ENCODE data around the gene B3GAT1. TPM values are rescaled to one million over a fixed set of nuclear protein-coding genes. Genes with fewer than 3 reads are reported as not detected.

Gene B3GAT1
- total RNA-seq, 3 donors from 2014 or later, result 0.09 to 0.38 (median 0.22) TPM

- Histone ChIP-seq H3K4me3 (no peak overlapping the region), H3K4me1 (ENCODE audit: low read depth) (no peaks in the 10 kb centered on the region), H3K36me3 (ENCODE audit: low read depth) (no peaks in the 10 kb centered on the region), H3K9me3 (no peaks in the 10 kb centered on the region)
- intact Hi-C loops (cut with DNase I, micrococcal nuclease), result no loop called here
- DNase-seq (peak in 2 of 3 donors; percentile 4 to 14), ATAC-seq (no peak)
- no peak for TF ChIP-seq CTCF (IDR thresholded peaks at IDR 0.05)
Measured at GRCh38 chr11:134372536-134372935, 39.5 kb downstream of the B3GAT1 start.

GRCh38 chr11:134371436-134372185, 40.4 kb downstream of the B3GAT1 start:
- DNase-seq (peak in 2 of 3 donors; percentile 8 to 27), ATAC-seq (no peak)
- intact Hi-C loops (cut with DNase I, micrococcal nuclease), result no loop called here
- Histone ChIP-seq H3K4me1 (ENCODE audit: low read depth) (no peaks in the 10 kb centered on the region), H3K36me3 (ENCODE audit: low read depth) (no peaks in the 10 kb centered on the region), H3K9me3 (no peaks in the 10 kb centered on the region), H3K4me3 (no peak overlapping the region)
- no peak for TF ChIP-seq CTCF (IDR thresholded peaks at IDR 0.05)

- H3K36me3 ChIP-seq (ENCODE audit: low read depth), result no peaks in the 10 kb centered on the region
- TF ChIP-seq CTCF (IDR thresholded peaks at IDR 0.05), result no peak
- no peak overlapping the region for H3K4me3 ChIP-seq
- peak in 1 of 3 donors; percentile 34 for DNase-seq
- no peak for ATAC-seq
- intact Hi-C loops (cut with DNase I, micrococcal nuclease), result no loop called here
- H3K9me3 ChIP-seq, result no peaks in the 10 kb centered on the region
- H3K4me1 ChIP-seq (ENCODE audit: low read depth), result no peaks in the 10 kb centered on the region
Measured at GRCh38 chr11:134370526-134371435, 41.3 kb downstream of the B3GAT1 start.

- H3K36me3 ChIP-seq (ENCODE audit: low read depth), result no peaks in the 10 kb centered on the region
- no peak for ATAC-seq
- TF ChIP-seq CTCF (IDR thresholded peaks at IDR 0.05), result no peak
Measured at GRCh38 chr11:134369656-134370525, 42.2 kb downstream of the B3GAT1 start.

GRCh38 chr11:134367781-134368180, 44.3 kb downstream of the B3GAT1 start:
- Histone ChIP-seq H3K9me3 (no peaks in the 10 kb centered on the region), H3K4me3 (no peak overlapping the region), H3K36me3 (ENCODE audit: low read depth) (no peaks in the 10 kb centered on the region), H3K4me1 (ENCODE audit: low read depth) (no peaks in the 10 kb centered on the region)
- no peak for TF ChIP-seq CTCF (IDR thresholded peaks at IDR 0.05)
- intact Hi-C loops (cut with DNase I, micrococcal nuclease), result no loop called here
- DNase-seq (peak in 2 of 3 donors; percentile 5 to 23), ATAC-seq (no peak)

More at GRCh38 chr11:134369656-134370525, 42.2 kb downstream of the B3GAT1 start:
- no peaks in the 10 kb centered on the region for H3K4me1 ChIP-seq (ENCODE audit: low read depth)
- no peak overlapping the region for H3K4me3 ChIP-seq
- intact Hi-C loops (cut with DNase I, micrococcal nuclease), result no loop called here
- H3K9me3 ChIP-seq, result no peaks in the 10 kb centered on the region
- peak in 2 of 3 donors; percentile 21 to 27 for DNase-seq

Measured in mucosa of descending colon (tissue), 3 donors.